ENCODE results near the gene OSBPL5.

The OSBPL5 gene

DNA sequence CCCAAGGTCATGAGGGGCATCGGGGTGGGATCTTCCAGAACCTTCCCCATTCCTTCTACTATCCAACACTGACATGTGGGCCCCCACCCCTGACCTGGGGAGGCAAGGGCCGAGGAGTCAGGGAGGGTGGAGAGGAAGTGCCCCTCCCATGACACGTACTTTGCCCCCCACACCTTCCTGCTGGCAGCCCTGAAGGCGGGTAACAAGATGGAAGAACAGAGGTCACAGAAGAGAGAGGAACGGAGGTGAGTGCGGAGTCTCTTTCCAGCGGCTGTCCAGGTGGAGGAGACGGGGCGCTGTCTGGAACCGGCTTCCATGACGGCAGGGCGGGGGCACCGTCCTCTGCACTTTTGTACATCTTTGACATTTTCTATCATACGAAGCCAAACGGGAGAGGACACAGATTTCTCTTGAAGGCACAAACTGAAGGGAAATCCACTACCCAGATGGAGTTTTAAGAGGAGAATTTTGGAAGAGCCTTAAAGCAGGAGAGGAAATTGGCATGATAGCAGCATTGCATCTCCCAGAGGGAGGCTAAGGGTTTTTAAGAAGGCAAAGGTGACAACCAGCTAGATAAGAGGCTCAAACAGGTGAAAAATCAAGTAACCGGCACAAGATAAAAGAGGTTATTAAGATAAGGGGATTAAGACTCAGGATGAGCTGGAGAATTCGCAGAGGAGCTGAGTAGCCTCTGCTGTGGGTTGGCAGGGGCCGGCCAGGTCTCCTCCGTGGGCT lies 16.7 kb downstream of the OSBPL5 start:
- DNase-seq (ENCODE audit: low read depth), result no peak

DNA sequence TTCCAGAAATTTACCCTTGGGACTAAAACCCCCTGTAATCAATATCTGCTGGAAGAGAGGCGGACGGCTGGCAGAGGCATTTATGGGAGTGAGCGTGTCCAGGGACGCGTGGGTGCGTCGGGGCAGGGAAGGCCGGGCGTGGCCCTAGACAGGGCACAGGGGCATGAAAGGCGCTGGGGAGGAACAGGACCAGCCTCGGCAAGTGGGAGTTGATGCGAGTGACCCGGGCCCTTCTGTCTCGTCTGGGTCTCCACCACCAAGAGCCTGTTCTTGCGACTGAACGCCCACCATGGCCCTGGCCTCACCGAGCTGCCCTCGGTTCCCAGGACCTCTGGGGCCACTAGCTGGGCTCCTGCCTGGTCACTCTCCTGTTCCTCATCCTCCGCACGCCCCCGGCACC lies 17.5 kb downstream of the OSBPL5 start:
- DNase-seq (ENCODE audit: low read depth), result no peak

DNA sequence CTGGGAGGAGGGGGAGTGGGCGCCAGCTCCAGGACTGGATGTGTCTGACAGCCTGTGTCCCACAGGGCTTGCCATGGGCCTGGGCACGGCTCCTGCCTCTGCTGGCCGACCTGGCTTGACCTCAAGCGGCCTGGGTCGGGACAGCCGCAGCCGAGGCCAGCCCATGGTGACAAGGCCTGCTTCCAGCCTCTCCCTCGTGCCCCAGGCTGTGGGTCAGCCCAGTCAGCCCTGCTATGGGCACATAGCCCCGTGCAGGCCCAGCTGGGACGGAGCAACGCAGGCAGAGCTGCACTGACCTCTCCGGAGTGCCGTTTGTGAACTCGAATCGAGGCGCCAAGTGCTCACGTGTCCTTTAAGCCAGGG lies 17.9 kb downstream of the OSBPL5 start:
- no peak for DNase-seq (ENCODE audit: low read depth)

DNA sequence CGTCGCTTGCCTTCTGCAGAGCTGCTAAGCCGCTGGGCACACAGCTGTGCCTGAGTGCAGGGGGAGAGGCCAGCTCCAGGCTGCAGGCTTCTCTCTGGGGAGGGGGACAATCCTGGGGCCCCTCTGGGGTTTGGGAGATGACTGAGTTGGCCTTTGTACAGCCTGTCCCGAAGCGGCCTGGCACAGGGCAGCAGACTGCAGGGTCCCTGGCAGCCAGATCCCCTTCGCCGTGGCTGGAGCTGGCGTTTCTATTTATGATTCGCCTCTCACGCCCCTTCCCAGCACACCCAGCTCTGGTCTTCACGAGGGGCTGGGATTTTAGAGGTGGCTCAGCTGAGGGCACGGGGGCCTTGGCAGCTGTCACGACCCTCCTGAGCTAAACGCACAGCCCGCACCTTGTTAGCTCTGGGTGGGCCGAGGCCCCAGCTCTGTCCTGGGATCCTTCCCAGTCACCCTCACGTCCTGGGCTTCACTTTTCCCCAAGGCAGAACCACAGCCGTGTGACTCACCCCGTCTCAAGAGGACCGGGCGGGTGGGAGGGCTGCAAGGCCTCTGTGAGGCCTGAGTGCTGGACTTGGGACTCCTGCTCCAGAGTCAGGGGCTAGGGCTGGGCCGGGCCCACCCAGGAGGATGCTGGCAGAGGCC lies 18.4 kb downstream of the OSBPL5 start:
- no peak for DNase-seq (ENCODE audit: low read depth)

DNA sequence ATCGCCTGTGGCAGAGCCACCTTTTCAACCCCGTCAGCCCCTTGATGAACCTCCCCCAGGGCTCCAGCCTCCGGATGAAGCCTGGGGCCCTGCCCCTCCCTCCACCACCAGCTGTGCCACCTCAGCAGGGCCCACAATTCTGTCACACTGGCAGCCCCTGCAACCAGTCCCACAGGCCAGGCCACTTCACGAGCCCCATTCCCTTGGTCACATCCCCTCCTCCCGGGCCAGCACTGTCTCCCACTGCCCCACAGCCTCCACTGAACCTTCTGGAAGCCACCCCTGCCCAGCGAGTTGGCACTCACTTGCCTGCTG lies 19.9 kb downstream of the OSBPL5 start:
- DNase-seq (ENCODE audit: low read depth), result no peak

DNA sequence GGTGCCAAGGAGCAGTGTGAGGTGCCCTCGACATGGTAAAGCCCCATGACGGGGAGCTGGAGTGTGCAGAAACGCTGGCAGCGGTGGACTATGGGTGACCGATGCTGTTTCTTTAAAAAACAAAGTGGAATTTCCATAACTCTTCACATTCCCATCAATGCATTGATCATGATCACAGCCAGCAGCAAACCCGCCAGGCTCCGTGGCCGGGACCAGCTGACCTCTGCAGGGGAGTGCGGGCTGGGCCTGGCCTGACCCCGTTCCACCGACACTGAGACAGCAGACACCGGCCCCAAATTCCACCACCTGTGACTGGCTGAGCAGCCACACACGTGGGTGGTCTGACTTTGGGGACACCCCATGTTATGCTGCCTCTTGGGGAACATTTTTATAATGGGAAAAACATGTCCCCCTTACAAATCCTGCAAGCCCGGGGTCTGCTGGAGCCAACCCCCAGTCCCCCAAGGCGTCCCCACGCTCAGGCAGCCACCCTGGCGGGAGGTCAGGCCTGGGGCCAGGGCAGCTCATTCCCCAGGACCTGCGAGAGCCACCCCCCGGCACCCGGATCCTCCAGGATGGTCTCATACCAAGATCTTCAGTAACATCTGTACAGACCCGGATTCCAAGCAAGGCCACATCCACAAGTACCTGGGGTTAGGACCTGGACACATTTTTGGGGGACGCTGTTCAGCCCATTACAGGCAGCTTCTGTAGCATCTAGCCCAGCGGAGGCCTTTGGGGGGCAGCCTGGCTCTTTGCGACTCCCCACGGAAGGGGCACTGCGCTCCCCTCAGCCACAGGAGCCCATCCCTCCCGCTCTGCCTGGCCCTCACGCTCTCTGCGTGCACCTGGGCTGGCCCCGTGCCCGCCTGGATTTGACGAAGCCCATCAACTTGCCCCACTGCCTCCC lies 20.6 kb downstream of the OSBPL5 start:
- no peak for DNase-seq (ENCODE audit: low read depth)

DNA sequence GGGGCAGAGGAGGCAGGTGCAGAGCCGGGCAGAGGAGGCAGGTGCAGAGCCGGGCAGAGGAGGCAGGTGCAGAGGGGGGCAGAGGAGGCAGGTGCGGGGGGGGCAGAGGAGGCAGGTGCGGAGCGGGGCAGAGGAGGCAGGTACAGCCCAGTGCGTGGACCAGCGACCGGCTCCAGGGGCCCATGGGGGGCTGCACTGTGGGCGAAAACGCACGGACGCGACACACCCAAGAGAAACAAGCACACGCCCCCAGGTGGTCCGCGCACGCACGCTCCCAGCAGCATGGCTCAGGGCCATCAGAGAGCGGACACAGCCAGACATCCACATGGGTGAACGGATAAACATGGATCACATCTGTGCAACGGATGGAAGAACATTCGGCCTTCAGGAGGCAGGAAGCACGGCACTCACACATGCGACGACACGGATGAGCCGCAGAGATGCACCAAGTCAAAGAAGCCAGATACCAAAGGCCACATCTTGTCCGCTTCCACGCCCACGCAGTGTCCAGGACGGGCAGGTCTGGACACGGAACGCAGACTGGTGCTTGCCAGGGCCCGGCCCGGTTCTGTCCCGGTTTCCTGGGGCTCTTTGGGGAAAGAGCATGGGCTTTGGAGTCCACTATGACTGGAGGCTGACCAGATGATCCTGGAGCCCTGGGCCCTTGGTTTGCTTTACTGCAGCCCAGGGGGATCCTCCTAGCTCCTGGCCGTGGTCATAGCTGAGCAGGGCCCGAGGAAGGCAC lies 21.8 kb downstream of the OSBPL5 start:
- DNase-seq (ENCODE audit: low read depth), result no peak

DNA sequence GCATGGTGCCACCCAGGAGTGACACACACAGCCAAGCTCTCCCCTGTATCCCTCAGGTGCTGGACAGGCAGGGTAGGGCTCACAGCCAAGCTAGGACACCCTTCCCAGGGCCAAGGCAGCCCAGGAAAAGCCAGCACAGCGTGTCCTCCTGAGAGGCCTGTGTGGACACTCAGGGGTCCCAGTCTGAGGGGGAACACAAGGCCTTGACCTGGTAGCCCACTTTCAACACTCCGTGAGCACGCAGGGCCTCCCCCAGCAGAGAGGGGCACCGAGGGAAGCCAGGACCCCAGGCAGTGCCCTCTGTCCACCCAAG lies 24.9 kb downstream of the OSBPL5 start:
- DNase-seq (ENCODE audit: low read depth), result no peak

DNA sequence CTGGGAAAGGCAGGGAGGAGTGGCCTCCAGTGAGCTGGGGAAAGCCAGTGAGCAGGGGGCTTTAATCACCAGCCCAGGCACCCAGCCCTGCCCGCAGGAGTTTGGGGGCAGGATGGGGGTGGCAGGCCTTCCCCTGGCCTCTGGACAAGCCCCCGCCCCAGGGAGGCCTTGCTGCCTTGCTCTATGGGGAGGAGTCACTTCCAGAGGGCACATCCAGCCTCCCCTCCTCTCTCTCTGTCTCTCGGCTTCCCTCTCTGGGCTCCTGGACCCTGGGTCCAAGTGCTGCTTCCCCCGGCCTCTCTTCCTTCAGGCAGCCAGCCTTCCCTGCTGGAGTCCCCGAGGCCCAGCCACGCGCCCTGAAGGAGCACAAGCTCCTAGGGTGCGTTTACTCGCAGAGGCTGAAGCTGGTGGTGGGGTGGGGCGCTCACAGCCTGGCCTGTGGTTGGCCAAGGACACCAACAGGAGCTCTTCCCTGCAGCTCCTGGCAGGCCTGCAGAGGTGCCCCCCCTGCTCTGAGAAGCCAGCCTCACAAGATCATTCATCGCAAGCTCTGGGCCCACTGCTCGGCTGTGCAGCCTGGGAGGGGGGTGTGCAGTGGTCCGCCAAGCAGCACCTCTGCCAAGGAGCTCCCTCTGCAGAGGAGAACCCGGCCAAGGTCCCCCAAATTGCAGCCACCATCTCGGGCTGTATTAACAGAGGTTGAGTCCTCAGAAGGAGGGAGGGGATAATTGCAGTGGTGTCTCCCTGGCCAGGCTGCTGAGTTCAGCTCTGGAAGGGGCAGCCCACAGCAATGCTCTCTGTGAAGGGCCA lies 25.4 kb downstream of the OSBPL5 start:
- no peak for DNase-seq (ENCODE audit: low read depth)

DNA sequence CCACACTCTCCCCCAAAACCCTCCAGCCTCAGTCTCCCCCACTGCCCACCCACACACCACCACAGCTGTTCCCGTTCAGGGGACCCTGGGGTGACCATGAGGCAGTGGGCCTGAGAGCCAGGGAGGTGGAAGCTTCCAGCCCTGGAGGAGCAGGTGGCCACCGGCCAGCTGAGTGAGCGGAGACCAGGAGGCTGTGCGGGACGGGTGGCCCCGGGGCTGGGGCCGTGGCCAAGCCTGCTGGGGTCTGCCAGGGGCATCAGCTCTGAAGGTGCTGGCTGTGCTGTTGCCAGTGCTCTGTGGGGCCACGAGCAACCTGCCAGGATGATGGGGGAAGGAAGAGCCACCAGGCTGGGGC lies 26.0 kb downstream of the OSBPL5 start:
- DNase-seq (ENCODE audit: low read depth), result no peak

DNA sequence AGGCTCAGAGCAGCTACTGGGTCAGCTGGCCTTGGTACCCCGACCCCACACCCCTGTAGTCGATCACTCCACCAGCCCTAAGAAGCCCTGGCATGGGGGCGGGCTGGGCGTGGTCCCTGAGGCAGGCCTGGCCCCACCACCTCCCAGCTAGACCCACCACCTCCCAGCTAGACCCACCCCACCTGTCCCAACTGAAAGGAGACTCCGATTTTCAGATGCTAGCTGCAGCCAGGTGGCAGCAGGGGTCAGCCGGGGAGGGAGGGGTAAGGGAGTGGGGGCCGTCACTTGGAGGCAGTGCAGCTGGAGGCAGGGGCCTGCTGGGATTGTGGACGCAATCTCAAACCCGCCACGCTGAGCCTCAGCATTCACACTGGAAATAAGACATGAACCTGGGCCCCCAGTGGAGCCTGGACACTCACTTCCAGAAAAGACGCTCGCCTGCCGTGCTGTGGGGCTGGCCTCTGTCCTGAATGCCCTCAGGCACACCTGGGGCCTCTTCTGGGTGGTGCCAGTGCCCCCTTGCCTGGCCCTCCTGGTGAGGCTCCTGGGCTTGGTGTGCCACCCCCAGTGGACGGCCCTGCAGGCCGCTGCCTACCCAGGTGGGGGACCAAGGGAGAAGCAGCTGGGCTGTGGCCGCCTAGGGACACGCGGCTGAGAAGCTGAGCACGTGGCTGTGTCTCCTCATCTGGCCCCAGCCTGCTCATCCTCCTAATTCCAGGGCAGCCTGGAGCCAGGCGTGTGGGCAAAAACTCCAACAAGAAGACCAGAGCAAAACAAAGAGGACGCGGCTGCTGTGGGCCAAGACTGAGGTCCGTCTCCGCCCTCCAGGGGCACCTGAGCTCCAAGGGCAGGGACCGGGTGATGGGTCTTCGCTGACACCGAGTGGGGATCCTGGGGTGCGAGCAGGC lies 26.7 kb downstream of the OSBPL5 start:
- DNase-seq (ENCODE audit: low read depth), result no peak

DNA sequence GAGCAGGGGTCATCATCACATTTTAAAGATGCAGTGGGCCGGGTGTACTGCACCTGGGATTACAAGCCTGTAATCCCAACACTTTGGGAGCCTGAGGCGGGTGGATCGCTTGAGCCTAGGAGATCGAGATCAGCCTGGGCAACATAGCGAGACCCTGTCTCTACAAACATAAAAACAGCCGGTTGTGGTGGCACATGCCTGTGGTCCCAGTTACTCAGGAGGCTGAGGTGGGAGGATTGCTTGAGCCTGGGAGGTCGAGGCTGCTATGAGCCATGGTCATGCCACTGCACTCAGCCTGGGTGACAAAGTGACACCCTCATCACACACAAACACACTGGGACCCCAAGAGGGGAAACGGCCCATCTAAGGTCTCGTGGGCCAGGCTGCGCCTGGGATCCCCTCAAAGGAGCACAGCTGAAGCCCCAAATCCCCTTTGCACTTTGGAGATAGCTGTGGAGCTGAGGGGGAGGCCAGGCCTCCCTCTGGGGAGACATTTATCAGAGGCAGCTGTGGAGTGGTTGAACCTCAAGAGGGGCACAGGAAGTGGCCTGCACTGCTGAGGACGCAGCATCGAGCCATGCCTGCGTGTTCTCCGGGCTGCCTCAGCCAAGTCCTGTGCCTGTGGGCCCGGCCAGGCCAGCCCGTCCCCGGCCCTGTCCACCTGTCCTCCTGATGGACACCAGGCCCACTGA lies 27.5 kb downstream of the OSBPL5 start:
- DNase-seq (ENCODE audit: low read depth), result no peak

DNA sequence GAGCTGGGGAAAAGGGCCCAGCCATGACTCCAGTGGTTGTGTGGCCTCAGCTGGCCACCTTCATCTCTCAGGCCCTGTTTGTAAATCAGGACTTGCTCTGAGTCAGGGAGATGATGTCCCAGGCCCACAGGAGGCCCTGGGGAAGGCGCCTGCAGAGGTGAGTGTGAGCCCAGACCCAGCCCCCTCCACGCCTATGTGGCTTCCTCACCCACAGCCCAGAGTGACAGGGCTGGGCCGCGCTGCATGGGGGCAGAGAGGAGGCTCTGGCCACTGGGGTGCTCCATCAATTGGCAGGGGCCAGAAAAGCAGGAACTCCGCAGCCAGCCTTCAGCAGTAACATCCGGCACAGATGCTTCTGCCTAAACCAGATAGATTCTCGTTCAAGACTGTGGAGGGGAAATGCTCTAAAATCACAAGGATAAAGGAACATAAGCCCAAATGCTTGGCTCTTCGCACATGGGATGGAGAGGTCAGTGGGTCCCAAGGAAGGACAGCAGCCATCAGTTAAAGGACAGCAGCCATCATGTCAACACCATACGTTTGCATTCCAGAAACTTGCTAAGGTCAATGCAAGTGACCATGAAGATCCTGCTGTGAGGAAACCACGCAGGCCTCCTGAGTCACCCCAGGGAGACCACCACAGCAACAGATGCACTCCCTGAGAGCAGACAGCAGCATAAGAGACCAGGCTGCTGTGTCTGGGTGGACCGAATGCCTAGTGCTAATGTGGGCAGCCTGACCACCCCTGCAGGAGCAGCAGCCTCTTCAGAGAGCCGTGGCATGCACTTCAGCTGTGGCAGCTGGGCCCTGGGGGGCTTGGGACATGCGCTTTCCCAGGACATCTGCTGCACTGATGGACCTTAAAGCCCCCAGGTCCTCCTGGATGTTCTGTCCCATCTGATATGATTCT lies 28.3 kb downstream of the OSBPL5 start:
- DNase-seq (ENCODE audit: low read depth), result no peak

DNA sequence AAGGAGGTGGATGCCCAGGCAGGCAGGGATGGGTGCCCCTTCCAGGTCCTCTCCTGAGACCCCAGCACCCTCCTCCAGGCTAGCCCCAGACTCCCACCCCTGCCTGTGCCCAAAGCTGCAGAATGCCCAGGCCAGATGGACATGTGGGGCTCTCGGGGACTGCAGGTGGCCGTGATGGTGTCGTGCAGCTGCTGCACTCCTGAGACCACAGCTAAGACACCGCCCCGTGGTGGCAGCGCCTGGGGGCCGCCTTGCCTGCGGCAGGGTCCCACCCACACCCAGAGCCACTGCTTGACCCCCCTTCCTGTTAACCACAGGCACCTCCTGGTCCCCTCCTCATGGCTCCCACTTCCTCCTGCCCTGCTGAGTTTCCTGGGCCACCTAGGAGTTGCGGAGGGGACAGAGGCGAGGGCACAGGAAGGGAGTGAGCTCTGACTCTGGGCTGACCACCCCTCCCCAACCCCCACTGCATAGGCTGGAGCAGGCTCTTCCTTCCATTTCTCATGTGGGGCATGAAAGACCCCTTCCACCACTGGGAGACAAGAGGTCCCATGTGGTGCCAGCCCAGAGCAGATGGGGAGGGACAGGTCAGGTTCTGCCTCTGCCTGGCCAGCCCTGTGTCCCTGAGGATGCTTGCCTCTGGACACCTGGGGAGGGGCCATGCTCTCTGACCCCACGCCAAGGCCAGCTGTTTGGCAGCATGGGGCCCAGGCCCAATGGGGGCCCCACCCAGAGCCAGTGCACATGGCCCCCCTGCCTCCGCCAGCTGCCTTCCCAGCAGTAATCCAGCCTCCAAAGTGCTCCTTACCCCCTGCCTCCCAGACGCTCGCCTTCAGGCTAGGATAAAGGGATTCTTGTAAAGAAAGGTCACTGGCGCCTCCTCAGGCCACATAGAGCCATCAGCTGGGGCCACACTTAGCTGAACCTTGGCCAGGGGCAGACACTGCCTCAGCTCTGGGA lies 29.3 kb downstream of the OSBPL5 start:
- DNase-seq (ENCODE audit: low read depth), result no peak

DNA sequence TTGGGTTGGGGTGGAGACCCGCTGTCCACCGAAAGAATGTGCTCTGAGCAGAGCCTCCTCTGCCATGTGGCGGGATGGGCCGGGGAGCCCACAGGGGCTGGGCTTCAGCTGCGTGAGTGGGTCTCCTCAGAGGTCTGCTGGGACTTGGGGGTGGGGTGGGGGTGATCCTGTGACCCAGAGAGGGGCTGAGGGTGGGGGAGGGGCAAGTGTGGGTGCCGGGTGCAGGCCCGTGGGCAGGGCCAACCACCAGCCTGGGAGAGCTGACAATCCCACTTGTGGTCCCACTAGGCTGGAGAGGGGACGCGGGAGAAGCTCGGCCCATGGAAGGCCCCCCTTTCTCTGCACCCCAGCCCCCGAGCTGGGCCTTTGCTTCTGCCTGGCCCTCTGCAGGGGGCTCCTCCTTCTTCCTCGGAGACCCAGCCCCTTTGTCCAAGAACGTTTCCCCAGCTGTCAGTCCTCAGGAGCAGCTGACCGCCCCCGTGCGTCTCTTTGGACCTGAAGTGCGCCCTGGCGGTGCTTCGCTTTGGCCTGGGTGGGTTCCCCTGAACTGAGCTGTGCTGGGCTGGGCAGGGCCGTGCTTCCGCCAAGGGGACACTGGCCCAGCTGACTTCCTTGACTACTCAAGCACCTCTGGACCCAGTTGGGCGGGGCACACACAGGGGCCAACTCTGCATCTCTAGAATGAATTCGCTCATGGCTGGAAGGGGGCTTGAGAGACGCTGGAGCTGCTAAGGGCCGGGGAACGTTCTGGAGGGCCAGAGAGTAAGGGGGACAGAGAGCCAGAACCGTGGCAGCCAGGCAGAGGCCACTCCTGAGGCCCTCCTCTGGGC lies 30.2 kb downstream of the OSBPL5 start:
- DNase-seq (ENCODE audit: low read depth), result no peak

DNA sequence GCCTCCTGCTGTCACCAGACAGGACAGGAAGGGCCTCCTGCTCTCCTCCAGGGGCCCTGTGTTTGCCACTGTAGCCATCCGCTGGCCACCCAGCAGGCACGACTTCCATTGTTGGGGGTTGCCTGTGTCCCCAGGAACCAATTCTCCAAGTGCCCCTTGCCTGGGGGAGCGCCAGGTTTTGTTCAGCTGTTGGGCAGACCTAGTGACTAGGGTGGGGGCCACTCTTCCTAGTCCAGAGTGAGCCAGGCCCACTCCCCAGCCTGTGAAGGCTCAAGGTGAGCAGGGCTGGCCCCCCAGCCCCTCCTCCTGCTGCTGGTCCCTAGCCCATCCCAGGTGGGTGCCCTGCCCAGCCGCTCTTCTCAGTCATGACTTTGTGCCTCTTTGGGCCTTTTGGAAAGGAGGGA lies 30.9 kb downstream of the OSBPL5 start:
- no peak for DNase-seq (ENCODE audit: low read depth)

All from activated gamma-delta T cell treated with anti-CD3 and anti-CD28 coated beads, Interleukin-2, amount 50 U/mL, for 16 hours (primary cell).